Neuronal stem cell (in vitro differentiated cells): ENCODE data around the gene UCKL1.
A peak's percentile ranks its signal among the peaks of the same experiment; 100 is the strongest.

ENCODE experiments used
- DNase-seq: peaks from one replicate; pipeline ENCODE4 v3.0.0-alpha.2; 2013; ENCODE audit warnings: low spot score
- H2AFZ ChIP-seq: one replicate; pipeline ENCODE4 v1.6.1; 2013; ENCODE audit warnings: mild to moderate bottlenecking, low read length, inconsistent platforms
- H2AK5ac ChIP-seq: 2 replicates; pipeline ENCODE4 v1.6.1; 2013; ENCODE audit warnings: low read depth, mild to moderate bottlenecking, inconsistent platforms, low read length, moderate library complexity, mixed read lengths
- H2BK120ac ChIP-seq: 2 replicates; pipeline ENCODE4 v1.6.1; 2013; ENCODE audit warnings: low read depth, mild to moderate bottlenecking, inconsistent platforms, low read length, moderate library complexity, mixed read lengths
- H2BK12ac ChIP-seq: one replicate; pipeline ENCODE4 v1.6.1; 2013; ENCODE audit warnings: low read length, inconsistent platforms
- H2BK15ac ChIP-seq: 2 replicates; pipeline ENCODE4 v1.6.1; 2013; ENCODE audit warnings: mild to moderate bottlenecking, low read length, inconsistent platforms, mixed read lengths
- H2BK5ac ChIP-seq: one replicate; pipeline ENCODE4 v1.6.1; 2013; ENCODE audit warnings: inconsistent platforms, mild to moderate bottlenecking, low read length, moderate library complexity
- H3K14ac ChIP-seq: one replicate; pipeline ENCODE4 v1.6.1; 2013; ENCODE audit warnings: low read length, inconsistent platforms
- H3K18ac ChIP-seq: 2 replicates; pipeline ENCODE4 v1.6.1; 2013; ENCODE audit warnings: low read length, inconsistent platforms
- H3K23ac ChIP-seq: 2 replicates; pipeline ENCODE4 v1.6.1; 2013; ENCODE audit warnings: low read depth, mild to moderate bottlenecking, mixed read lengths, low read length, inconsistent platforms; ENCODE audit not compliant: poor library complexity
- H3K27ac ChIP-seq: replicated peaks from 3 replicates; pipeline ENCODE4 v1.5.1; 2013; ENCODE audit warnings: low read length, inconsistent platforms
- H3K27me3 ChIP-seq, 3 experiments: 2 replicates each; pipeline ENCODE4 v1.6.1; 2013; ENCODE audit warnings: low read length in 3 of 3, mild to moderate bottlenecking in 2 of 3, inconsistent platforms in 1 of 3, low read depth in 1 of 3, mixed read lengths in 1 of 3, moderate library complexity in 1 of 3; ENCODE audit not compliant: control insufficient read depth in 3 of 3, insufficient read depth in 3 of 3
- H3K36me3 ChIP-seq, 2 donors: replicated peaks in 1 of 2; 2 replicates each; pipeline ENCODE4 v1.6.1; 2013; ENCODE audit warnings: low read length in 2 of 2; ENCODE audit not compliant: control insufficient read depth in 2 of 2, insufficient read depth in 2 of 2
- H3K4ac ChIP-seq: 2 replicates; pipeline ENCODE4 v1.6.1; 2013; ENCODE audit warnings: inconsistent platforms, mild to moderate bottlenecking, low read length, moderate library complexity
- H3K4me1 ChIP-seq, 2 donors: 1 replicate in 1 of 2; 2 replicates in 1 of 2; pipeline ENCODE4 v1.6.1; 2013; ENCODE audit warnings: low read length in 2 of 2, low read depth in 1 of 2; ENCODE audit not compliant: control insufficient read depth in 2 of 2, insufficient read depth in 1 of 2
- H3K4me2 ChIP-seq: one replicate; pipeline ENCODE4 v1.6.1; 2013; ENCODE audit warnings: mild to moderate bottlenecking, low read length, inconsistent platforms; ENCODE audit not compliant: insufficient read depth, poor library complexity, severe bottlenecking
- H3K4me3 ChIP-seq, 2 donors: 2 replicates each; pipeline ENCODE4 v1.5.1; 2013; ENCODE audit warnings: low read length in 2 of 2, mild to moderate bottlenecking in 2 of 2, inconsistent platforms in 1 of 2, moderate library complexity in 1 of 2
- H3K79me1 ChIP-seq: one replicate; pipeline ENCODE4 v1.6.1; 2013; ENCODE audit warnings: low read depth, mild to moderate bottlenecking, inconsistent platforms, low read length, moderate library complexity
- H3K9ac ChIP-seq: one replicate; pipeline ENCODE4 v1.6.1; 2013; ENCODE audit warnings: mild to moderate bottlenecking, low read depth, low read length, inconsistent platforms; ENCODE audit not compliant: poor library complexity
- H3K9me3 ChIP-seq, 2 donors: replicated peaks in 1 of 2; 2 replicates each; pipeline versions ENCODE3 to v1.6.1; 2013; ENCODE audit warnings: low read length in 2 of 2, mild to moderate bottlenecking in 2 of 2, inconsistent platforms in 1 of 2, low read depth in 1 of 2, mixed read lengths in 1 of 2, moderate library complexity in 1 of 2; ENCODE audit not compliant: control insufficient read depth in 2 of 2, insufficient read depth in 1 of 2
- H4K8ac ChIP-seq: one replicate; pipeline ENCODE4 v1.6.1; 2013; ENCODE audit warnings: low read depth, mild to moderate bottlenecking, inconsistent platforms, low read length, moderate library complexity
- H4K91ac ChIP-seq: one replicate; pipeline ENCODE4 v1.6.1; 2013; ENCODE audit warnings: low read length, low read depth, mild to moderate bottlenecking, inconsistent platforms; ENCODE audit not compliant: poor library complexity
- WGBS, 2 donors: extraction: QIAGEN DNeasy Blood & Tissue Kit; methylation state at CpG; one replicate each; pipeline ENCODE4 v1.1.7; 2013; ENCODE audit warnings: missing lambda C conversion rate in 2 of 2, mixed read lengths in 1 of 2; ENCODE audit not compliant: insufficient read length in 2 of 2, insufficient replicate concordance in 1 of 2; ENCODE audit errors: extremely low coverage in 2 of 2; 5-methylcytosine and 5-hydroxymethylcytosine counted together

The UCKL1 gene

GRCh38 chr20:63979557-63980316 is 23.5 kb upstream of the UCKL1 start, which contains the start of gene SAMD10:
TSS of gene SAMD10 (minus strand) at chr20:63979642. CDS start at chr20:63979467, 175 bp downstream.
- H4K91ac ChIP-seq, result peak within 1 kb of the TSS; percentile 53
- peak within 1 kb of the TSS; percentile 98 for H3K23ac ChIP-seq
- H3K27ac ChIP-seq, result no peak within 1 kb of the TSS
- H3K9me3 ChIP-seq, result no peaks in the 10 kb centered on the region
- peak within 1 kb of the TSS; percentile 99 for H2AK5ac ChIP-seq
- no peak for DNase-seq
- H3K4ac ChIP-seq, result peak within 1 kb of the TSS; percentile 77
- peak within 1 kb of the TSS; percentile 97 for H3K18ac ChIP-seq
- H3K27me3 ChIP-seq, result peaks cover 0 to 3% (median 0%) of the 10 kb centered on the region in 3 experiments
- H2BK5ac ChIP-seq, result peak within 1 kb of the TSS; percentile 87
- peak within 1 kb of the TSS; percentile 99 for H2BK12ac ChIP-seq
- H3K36me3 ChIP-seq, result peaks cover 11 to 28% of the 10 kb centered on the region in 2 donors
- peak within 1 kb of the TSS; percentile 84 to 93 for H3K4me3 ChIP-seq
- peak within 1 kb of the TSS; percentile 97 for H3K14ac ChIP-seq
- peaks cover 10% of the 10 kb centered on the region for H3K79me1 ChIP-seq
- peak within 1 kb of the TSS; percentile 99 for H3K4me2 ChIP-seq
- H2AFZ ChIP-seq, result peak within 1 kb of the TSS; percentile 93
- H2BK15ac ChIP-seq, result peak within 1 kb of the TSS; percentile 86
- peak within 1 kb of the TSS; percentile 93 for H3K9ac ChIP-seq
- peaks cover 11 to 14% of the 10 kb centered on the region in 2 donors for H3K4me1 ChIP-seq
- no CpG with 5 or more reads among the region's 52 CpGs for WGBS, 2 donors
- H2BK120ac ChIP-seq, result peak within 1 kb of the TSS; percentile 95
- H4K8ac ChIP-seq, result peak within 1 kb of the TSS; percentile 98

- Histone ChIP-seq H3K36me3 (peaks cover 8 to 22% of the 10 kb centered on the region in 2 donors), H3K79me1 (peaks cover 10% of the 10 kb centered on the region), H3K27ac (no peak overlapping the region), H3K23ac (peak overlapping the region; percentile 89), H3K4me1 (peaks cover 11 to 14% of the 10 kb centered on the region in 2 donors), H2AFZ (peak overlapping the region; percentile 93), H2AK5ac (peak overlapping the region; percentile 74), H2BK12ac (no peak overlapping the region), H3K14ac (peak overlapping the region; percentile 97), H3K4me2 (peak overlapping the region; percentile 99), H3K9ac (peak overlapping the region; percentile 93), H2BK5ac (peak overlapping the region; percentile 87), H3K4ac (no peak overlapping the region), H4K8ac (no peak overlapping the region), H4K91ac (no peak overlapping the region), H2BK15ac (peak overlapping the region; percentile 81), H3K9me3 (no peaks in the 10 kb centered on the region), H2BK120ac (no peak overlapping the region), H3K4me3 (peak overlapping the region; percentile 84 to 93), H3K27me3 (peaks cover 0 to 3% (median 0%) of the 10 kb centered on the region in 3 experiments), H3K18ac (peak overlapping the region; percentile 97)
- no CpG with 5 or more reads among the region's 47 CpGs for WGBS, 2 donors
- no peak for DNase-seq
These were observed 23.0 kb upstream of the UCKL1 start for GRCh38 chr20:63979229-63979556.

- peak overlapping the region; percentile 97 for H3K18ac ChIP-seq
- H3K79me1 ChIP-seq, result peaks cover 10% of the 10 kb centered on the region
- H2BK12ac ChIP-seq, result peak overlapping the region; percentile 10
- peak overlapping the region; percentile 93 for H2AFZ ChIP-seq
- H3K36me3 ChIP-seq, result peaks cover 8 to 16% of the 10 kb centered on the region in 2 donors
- H3K4ac ChIP-seq, result peak overlapping the region; percentile 76
- no peak for DNase-seq
- peak overlapping the region; percentile 99 for H3K4me2 ChIP-seq
- H2AK5ac ChIP-seq, result peak overlapping the region; percentile 74
- H2BK15ac ChIP-seq, result peak overlapping the region; percentile 84
- H4K91ac ChIP-seq, result peak overlapping the region; percentile 53
- H3K27ac ChIP-seq, result no peak overlapping the region
- peaks cover 13 to 14% of the 10 kb centered on the region in 2 donors for H3K4me1 ChIP-seq
- H3K27me3 ChIP-seq, result peaks cover 0 to 3% (median 0%) of the 10 kb centered on the region in 3 experiments
- H2BK5ac ChIP-seq, result peak overlapping the region; percentile 87
- H3K9me3 ChIP-seq, result no peaks in the 10 kb centered on the region
- WGBS, 2 donors, result no CpG with 5 or more reads among the region's 52 CpGs
- peak overlapping the region; percentile 97 for H3K14ac ChIP-seq
- H2BK120ac ChIP-seq, result peak overlapping the region; percentile 61
- peak overlapping the region; percentile 89 for H3K23ac ChIP-seq
- H3K9ac ChIP-seq, result peak overlapping the region; percentile 93
- no peak overlapping the region for H4K8ac ChIP-seq
- H3K4me3 ChIP-seq, result peak overlapping the region; percentile 84 to 93
These were observed 22.4 kb upstream of the UCKL1 start for GRCh38 chr20:63978319-63979228.
